Choroid plexus epithelial cell (primary cell): ENCODE measurements around the gene ZNF579.

ENCODE experiments used
- DNase-seq: peaks from one replicate; pipeline ENCODE4 v3.0.0-alpha.2; 2010; ENCODE audit warnings: low read depth
- H3K4me3 ChIP-seq: 2 replicates; pipeline ENCODE4 v1.5.1; 2011; ENCODE audit warnings: low read depth, mild to moderate bottlenecking, control low read depth, low read length, moderate library complexity
- TF ChIP-seq, protein P1 (sequence below): conservative IDR thresholded peaks from 2 replicates; pipeline ENCODE4 v1.5.1; 2011; ENCODE audit warnings: low read depth, mild to moderate bottlenecking, control low read depth, inconsistent platforms, low read length, moderate library complexity

ZNF579 gene

DNA sequence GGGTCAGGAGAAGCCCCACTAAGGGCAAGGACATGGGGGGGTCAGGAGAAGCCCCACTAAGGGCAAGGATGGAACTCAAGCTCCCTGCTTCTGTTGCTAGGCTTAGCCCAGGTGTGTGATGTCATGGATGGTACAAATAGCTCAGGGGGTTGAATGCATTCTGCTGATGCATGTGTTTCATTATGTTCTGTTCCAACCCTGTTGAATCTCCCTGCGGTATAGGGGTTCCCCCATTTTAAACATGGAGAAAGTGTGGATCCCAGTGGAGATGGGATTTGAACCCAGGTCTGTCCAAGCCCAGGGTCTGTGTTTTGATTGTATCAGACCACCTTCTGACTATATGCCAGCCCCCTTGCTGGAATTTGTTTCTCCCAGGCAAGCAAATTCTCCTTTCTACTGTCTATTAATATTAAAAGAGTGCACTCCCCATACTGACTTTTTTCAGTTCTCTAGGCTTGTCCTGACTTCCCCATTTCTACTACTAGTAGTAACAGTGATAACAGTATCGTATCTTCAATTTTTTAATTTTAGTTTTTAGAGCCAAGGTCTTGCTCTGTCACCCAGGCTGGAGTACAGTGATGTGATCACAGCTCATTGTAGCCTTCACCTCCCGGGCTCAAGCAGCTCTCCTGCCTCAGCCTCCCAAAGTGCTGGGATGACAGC is 31.5 kb upstream of the ZNF579 start:
- TF ChIP-seq, protein P1, sequence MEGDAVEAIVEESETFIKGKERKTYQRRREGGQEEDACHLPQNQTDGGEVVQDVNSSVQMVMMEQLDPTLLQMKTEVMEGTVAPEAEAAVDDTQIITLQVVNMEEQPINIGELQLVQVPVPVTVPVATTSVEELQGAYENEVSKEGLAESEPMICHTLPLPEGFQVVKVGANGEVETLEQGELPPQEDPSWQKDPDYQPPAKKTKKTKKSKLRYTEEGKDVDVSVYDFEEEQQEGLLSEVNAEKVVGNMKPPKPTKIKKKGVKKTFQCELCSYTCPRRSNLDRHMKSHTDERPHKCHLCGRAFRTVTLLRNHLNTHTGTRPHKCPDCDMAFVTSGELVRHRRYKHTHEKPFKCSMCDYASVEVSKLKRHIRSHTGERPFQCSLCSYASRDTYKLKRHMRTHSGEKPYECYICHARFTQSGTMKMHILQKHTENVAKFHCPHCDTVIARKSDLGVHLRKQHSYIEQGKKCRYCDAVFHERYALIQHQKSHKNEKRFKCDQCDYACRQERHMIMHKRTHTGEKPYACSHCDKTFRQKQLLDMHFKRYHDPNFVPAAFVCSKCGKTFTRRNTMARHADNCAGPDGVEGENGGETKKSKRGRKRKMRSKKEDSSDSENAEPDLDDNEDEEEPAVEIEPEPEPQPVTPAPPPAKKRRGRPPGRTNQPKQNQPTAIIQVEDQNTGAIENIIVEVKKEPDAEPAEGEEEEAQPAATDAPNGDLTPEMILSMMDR = no peak
- no peak for DNase-seq
- H3K4me3 ChIP-seq = no peak overlapping the region

DNA sequence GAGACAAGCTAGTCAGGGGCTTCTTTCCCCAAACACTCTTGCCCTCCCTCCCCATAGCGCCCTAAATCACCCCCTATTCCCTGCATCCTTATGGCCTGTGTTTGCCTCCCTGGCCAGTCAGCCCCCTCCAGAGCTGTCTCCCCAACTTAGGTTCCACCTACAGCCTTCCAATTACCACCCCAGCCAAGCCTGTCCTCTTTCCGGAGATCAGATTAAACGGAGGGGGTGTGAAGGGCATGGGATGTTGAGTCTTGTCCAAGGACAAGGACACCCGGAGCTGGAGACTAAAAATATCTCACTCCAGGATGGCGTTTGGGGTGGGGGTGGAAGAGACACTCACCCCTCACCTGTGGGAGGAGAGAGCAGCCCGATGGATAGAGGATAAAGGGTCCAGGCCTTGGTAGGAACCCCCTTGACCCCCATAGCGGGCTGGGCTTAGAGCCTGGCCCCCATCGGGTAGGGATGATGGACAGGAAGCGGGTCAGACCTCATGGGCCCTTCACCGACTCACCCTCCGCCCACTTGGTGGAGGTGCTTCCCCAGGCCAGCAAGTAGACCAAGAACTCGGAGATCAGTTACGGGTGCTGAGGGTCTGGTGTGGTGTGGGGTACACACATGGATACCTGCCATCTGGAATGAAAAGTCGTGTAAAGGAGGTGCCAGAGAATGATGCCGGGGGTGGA is 30.8 kb upstream of the ZNF579 start:
- no peak for DNase-seq
- TF ChIP-seq, protein P1 = no peak
- H3K4me3 ChIP-seq = no peak overlapping the region

DNA sequence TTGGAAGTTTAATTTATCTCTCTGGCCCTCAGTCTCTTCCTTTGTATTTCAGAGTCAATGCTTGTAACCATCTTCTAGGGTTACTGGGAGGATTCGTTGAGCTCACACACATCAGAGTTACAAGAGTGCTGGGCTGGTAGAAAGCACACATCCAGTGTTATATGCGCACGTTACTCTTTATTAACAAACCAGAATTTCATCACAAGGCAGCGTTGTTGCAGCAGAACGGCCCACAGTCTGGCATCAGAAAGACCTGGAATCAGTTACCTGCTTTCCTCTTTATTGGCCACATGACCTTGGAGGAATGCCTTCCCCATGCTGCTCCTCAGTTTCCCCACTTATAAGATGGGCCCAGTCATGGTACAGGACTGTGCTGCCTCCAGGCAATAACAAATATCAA is 28.7 kb upstream of the ZNF579 start:
- DNase-seq = no peak
- no peak overlapping the region for H3K4me3 ChIP-seq
- TF ChIP-seq, protein P1 = no peak

DNA sequence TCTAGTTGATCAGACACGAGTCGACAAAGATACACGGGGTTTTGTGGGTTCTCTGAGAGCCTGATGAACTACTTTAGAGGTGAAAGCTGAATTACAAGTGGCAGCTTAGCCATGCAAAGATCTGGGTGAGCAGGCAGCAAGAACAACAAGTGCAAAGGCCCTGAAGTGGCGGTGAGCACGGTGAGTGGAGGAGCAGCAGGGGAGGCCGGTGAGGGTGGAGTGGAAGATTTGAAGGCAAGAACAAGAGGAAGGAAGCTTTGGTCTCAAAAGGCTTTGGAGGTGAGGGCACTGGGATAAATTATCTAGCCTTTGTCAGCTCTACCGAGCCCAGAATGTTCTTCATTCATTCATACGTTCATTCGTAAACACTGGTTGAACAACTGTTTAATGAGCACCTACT is 26.2 kb upstream of the ZNF579 start:
- H3K4me3 ChIP-seq = peak overlapping the region; percentile 84
- DNase-seq = no peak
- TF ChIP-seq, protein P1 = no peak

DNA sequence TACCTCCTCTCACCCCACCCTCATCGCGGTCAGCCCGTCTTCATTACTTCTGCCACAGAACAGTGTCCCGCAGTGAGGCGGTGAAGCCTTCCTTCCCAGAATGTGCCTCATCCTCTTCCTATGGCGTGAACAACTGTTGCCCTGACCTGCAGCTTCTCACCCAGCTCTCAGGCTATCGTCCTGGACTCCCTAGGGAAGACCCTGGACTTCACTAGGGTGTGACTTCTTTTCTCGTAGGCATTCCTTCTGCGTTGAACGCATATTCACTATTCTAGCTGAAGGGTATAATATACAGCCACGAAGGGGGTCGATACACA is 25.8 kb upstream of the ZNF579 start:
- TF ChIP-seq, protein P1 = no peak
- no peak for DNase-seq
- peak overlapping the region; percentile 84 for H3K4me3 ChIP-seq

DNA sequence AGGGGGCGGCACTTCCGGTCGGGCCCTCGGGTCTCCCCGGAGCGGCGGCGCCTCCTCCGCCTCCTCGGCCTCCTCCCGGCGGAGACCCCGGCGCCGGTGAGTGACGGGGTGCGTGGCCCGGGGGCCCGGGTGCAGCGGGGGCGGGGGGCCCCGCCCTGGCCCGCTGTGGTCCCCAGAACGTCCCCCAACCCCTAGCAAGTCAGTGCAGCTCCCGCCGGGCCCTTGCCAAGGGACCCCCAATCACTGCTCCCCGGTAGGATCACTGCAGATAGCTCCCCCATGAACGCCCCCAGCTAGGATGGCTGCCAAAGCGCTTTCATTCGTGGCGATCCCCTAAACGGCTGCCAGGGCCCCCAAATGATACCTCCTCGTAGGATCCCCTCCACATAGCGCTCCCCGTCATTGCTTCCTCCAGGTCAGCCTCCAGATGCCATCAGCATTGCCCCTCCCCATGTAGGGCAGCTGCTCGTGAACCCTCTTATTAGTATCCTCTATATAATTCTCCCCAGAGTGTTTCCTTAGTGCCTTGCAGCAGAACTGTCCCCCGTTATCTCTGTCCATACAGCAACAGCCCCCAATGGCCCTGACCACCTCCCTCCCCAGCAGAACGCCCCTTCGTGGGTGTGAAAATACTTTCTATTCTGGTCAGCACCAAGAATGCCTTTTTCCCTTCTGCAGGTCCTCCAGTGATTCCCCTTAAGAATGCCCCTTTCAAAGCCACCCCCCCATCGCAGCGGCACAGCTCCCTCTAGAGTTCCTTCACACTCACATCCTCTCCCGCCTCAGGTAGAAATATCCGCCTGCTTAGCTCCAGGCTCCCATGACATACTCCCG is 25.2 kb upstream of the ZNF579 start, which contains the start of gene ZNF865:
Gene ZNF865, plus strand, starts transcription at position 11 of the 834 bp plus-strand sequence. CDS start 7,972 bp downstream, outside the sequence.
- H3K4me3 ChIP-seq = peak within 1 kb of the TSS; percentile 84
- TF ChIP-seq, protein P1 = peak; percentile 92
- peak; percentile 95 for DNase-seq
